GM19035 (cell line): ENCODE measurements around the gene PIK3R2.
"Not testable (repeated sequence)": the region's sequence is repeated elsewhere in the genome, so short reads cannot be mapped to it uniquely, and the experiment has no call there.

Experiments
- ATAC-seq: cut with Tn5 transposase; IDR thresholded peaks from one replicate; pipeline ENCODE4 v1.9.1; 2021; ENCODE audit not compliant: unreplicated experiment

PIK3R2 gene

DNA sequence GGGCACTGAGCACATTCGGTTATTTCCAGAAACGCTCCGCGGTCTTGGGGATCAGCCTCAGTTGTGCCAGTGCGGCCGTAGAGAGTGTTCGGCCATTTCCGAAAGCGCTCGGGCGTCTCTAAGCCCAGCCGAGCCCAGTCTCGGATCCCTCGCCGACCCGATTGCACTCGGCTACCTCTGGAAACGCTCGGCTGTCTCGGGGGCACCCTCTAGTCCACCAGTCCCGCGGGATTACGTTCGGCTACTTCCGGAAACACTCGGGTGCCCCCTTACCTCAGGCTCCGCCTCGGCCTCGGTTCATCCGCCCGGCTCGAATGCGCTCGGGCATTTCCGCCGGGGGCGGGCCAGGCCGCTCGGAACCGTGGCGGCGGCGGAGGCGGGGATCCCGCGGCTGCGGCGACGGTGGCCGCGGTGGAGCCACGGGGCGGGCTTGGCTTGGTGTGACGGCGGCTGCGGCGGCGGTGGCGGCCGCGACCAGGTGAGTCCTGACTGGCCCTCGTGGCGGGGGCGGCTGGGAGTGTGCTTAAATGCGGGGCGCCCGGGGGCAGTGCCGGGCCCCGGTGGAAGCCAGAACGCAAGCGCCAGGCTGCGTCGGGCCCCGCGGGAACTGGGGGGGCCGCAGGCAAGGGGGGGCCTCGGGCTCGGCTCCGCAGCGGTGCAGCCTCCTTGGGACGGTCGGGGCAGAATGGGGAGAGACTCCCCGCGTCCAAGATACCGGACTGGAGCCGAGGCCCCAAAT is at the start of gene PIK3R2:
PIK3R2 (plus strand) TSS at position 347 of the 739 bp plus-strand sequence. CDS start 2,717 bp downstream, outside the sequence.
- ATAC-seq: peak; percentile 72

- ATAC-seq: peak; percentile 18
Measured at GRCh38 chr19:18104793-18105131, 48.2 kb upstream of the PIK3R2 start.

GRCh38 chr19:18105259-18105658 is 47.7 kb upstream of the PIK3R2 start:
- ATAC-seq: not testable (repeated sequence)

GRCh38 chr19:18107235-18107634 is 45.7 kb upstream of the PIK3R2 start:
- ATAC-seq: no peak

GRCh38 chr19:18108897-18109296 is 44.1 kb upstream of the PIK3R2 start:
- ATAC-seq: no peak

DNA sequence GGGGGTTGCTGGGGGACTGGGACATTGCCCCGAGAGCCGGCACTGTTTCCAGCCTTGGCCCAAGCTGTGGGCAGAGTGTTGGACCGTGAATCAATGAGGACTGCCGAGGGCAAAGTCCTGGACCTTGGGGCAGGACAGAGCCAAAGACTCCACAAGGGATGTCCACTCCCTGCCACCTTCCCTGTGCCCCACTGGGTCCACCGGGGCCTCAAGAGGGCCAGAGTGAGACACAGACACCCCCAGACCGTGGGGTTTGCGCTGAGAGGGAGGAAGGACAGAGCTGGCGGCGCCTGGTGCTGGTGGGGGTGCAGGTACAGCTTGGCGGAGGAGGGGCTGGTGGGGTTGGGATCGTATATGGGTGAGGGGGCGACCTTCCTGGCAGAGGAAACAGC is 43.6 kb upstream of the PIK3R2 start:
- ATAC-seq: no peak

DNA sequence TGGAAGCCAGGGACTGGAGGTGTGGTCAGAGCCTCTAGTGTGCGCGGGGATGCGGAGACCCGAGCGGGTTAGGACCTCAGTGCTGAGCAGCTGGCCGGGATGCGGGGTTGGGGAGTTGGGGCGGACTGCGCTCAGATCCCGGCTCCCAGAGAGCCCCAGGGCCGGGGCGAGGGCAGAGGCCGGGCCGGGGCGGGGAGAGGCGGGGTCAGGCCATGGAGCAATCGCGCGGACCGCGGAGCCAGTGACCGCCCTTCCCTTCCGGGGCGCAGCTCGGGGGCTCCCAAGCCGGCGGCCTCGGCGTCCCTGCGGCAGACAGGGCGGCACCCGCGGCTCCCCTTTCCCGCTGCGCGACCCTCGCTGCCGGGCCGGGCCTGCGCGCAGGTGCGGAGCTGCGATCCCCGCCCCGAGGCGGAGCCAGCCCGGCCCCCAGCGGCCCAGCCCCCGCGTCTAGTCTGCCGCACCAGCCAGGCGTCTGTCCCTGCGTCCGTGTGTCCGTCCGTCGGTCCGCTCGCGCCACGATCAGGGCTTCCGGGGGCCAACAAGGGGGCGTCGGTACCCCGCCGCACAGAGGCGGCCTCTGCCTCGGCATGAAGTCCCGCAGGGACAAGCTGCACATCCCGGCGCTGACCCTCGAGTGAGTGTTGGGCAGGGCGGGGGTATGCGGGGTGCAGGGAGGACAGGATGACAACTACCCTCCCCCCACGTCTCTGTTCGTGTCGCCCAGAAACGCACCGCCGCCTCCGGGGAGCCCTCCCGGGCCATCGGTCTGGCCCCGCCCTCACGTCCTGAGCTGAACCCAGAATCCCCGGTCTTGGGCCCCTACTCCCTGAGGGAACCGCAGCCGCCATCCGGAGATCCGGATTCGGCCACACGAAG is 43.0 kb upstream of the PIK3R2 start:
- ATAC-seq: no peak

DNA sequence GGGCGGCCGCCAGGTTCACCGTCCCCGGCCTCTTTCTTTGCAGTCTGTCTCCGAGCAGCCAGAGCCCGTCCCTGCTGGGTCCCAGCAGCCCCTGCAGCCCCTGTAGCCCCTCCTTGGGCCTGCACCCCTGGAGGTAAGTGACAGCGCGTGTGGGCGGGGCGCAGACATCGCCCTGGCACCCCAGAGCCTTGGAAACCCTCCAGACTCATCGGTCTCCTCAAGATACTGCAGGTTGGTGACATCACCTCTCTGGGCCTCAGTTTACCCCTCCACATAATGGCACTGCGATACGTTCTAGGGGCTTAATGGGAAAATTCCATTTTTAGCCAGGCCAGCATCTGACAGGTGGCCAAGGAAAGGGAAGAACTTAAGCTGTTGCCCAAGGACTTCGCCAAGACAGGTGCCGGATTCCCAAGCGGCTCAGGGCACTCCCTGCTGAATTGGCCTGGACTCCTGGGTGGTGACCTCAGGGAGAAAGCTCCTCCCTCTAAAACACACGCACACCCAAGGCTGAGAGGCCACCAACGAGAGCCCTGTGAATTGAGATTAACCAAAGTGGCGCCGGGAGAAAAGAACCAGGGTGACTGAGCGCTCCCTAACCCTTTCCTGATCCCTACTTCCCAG is 42.2 kb upstream of the PIK3R2 start:
- no peak for ATAC-seq

GRCh38 chr19:18112989-18113478 is 39.9 kb upstream of the PIK3R2 start:
- ATAC-seq: no peak

- ATAC-seq: no peak
Measured at GRCh38 chr19:18113827-18114226, 39.1 kb upstream of the PIK3R2 start.

DNA sequence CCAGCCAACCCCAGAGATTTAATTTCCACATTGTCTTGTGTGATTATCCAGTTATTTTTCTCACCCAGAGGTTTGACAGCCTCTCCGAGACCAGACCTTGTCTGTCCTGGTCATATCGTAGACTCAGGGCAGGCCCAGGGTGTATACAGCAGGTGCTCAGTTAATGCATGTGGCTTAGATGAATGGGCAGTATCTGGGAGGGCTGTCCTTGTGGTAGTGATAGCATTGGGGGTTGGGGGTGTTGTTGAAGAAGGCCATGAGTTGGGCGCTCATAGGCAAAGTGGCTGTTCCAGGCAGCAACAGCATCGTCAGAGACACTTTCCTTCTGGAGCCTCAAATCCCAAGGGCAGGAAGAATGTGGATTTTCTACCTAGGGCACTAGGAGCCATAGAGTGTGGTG is 38.5 kb upstream of the PIK3R2 start:
- no peak for ATAC-seq

GRCh38 chr19:18117364-18117691 is 35.6 kb upstream of the PIK3R2 start:
- ATAC-seq: no peak

- peak; percentile 85 for ATAC-seq
Measured at GRCh38 chr19:18117692-18118378, 35.1 kb upstream of the PIK3R2 start.

GRCh38 chr19:18118420-18119012 is 34.4 kb upstream of the PIK3R2 start:
- ATAC-seq: no peak

DNA sequence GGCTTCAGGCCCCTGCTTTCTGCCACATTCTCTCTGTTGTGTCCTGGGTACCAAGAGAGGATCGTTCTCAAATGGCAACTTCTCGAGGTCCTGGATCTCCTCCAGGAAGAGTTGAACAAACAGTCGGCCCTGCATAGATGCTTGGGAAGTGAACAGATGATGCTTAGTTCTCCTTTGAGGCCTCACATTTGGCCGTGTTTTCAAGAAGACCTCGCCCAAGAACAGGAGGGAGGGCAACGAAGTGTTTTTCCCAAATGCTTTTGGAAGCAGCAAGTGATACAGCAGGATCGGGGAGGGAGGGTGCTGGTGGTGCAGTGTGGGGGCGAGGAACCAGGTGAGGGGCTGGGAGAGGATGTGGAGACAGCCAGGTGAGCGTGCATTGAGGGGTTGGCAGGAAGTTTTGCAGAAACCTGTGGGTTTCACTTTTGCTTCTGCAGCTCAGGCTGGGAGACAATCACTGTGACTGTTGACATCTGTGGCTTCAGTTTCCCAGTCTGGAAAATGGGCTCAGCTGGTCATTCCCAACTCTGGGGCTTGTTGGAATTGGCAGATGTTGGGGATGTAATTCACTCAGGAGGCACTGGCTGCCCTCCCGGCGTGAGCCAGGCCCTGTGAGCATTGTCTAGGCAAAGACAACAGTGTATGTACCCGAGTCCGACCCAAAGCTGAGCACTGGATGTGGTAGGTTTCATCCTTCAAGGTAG is 33.8 kb upstream of the PIK3R2 start:
- no peak for ATAC-seq

DNA sequence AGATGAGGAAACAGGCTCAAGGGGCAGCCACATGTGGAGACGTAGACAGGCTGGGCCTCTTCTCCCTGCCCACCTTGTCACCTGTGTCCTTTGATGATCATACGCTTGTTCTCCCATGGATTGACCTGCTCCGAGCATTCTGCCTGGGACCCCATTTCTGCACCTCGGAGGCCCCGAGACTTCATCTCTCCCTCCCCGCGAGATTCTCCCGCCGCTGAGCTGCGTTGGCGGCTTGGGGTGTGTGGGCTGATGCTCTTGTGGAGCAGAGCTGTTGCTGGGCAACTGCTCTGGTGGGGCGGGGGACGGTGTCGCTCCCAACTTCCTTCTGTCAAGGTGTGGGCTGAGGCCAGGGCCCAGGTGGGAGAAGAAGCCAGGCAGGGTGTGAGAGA is 33.3 kb upstream of the PIK3R2 start:
- no peak for ATAC-seq

GRCh38 chr19:18120127-18120526 is 32.8 kb upstream of the PIK3R2 start:
- ATAC-seq: no peak

- no peak for ATAC-seq
Measured at GRCh38 chr19:18121166-18121565, 31.8 kb upstream of the PIK3R2 start.

- ATAC-seq: no peak
Measured at GRCh38 chr19:18122424-18122823, 30.5 kb upstream of the PIK3R2 start.
